ENCODE data around the gene CERS2.

The CERS2 gene

GRCh38 chr1:150974580-150975478 lies at the start of gene CERS2:
Gene CERS2 (minus strand): TSS chr1:150974835. CDS start chr1:150969090, 5,745 bp downstream.
- FAIRE-seq (no peak), DNase-seq (ENCODE audit: low spot score) (peak; percentile 38)

- DNase-seq (ENCODE audit: low spot score) (no peak), FAIRE-seq (no peak)
These were observed 38.9 kb upstream of the CERS2 start for GRCh38 chr1:151013518-151013917.

- no peak for DNase-seq (ENCODE audit: low spot score)
- FAIRE-seq, result no peak
These were observed 38.2 kb upstream of the CERS2 start for GRCh38 chr1:151012684-151013471.

- DNase-seq (ENCODE audit: low spot score) (no peak), FAIRE-seq (no peak)
These were observed 36.7 kb upstream of the CERS2 start for GRCh38 chr1:151011154-151011850.

GRCh38 chr1:151010346-151010726 lies 35.7 kb upstream of the CERS2 start:
- DNase-seq (ENCODE audit: low spot score) (no peak), FAIRE-seq (no peak)

GRCh38 chr1:151009674-151010345 lies 35.2 kb upstream of the CERS2 start:
- no peak for FAIRE-seq
- DNase-seq (ENCODE audit: low spot score), result no peak

- FAIRE-seq, result no peak
- DNase-seq (ENCODE audit: low spot score), result peak; percentile 51
These were observed 34.6 kb upstream of the CERS2 start for GRCh38 chr1:151009206-151009587.

- peak; percentile 91 for DNase-seq (ENCODE audit: low spot score)
- no peak for FAIRE-seq
These were observed 33.9 kb upstream of the CERS2 start, which contains the start of gene PRUNE1 for GRCh38 chr1:151008244-151009205. Gene PRUNE1 (plus strand): TSS chr1:151008449. CDS start chr1:151008633, 184 bp downstream.

GRCh38 chr1:151007853-151008243 lies 33.2 kb upstream of the CERS2 start:
- FAIRE-seq (no peak), DNase-seq (ENCODE audit: low spot score) (no peak)

GRCh38 chr1:151006327-151007052 lies 31.9 kb upstream of the CERS2 start, which contains the start of gene MINDY1:
Gene MINDY1 (minus strand): TSS chr1:151006902. CDS start chr1:151002617, 4,285 bp downstream.
- FAIRE-seq (peak; percentile 24), DNase-seq (ENCODE audit: low spot score) (peak; percentile 78)

- FAIRE-seq (no peak), DNase-seq (ENCODE audit: low spot score) (no peak)
These were observed 31.2 kb upstream of the CERS2 start for GRCh38 chr1:151005729-151006319.

- FAIRE-seq (no peak), DNase-seq (ENCODE audit: low spot score) (no peak)
These were observed 28.5 kb upstream of the CERS2 start for GRCh38 chr1:151003180-151003579.

- no peak for FAIRE-seq
- no peak for DNase-seq (ENCODE audit: low spot score)
These were observed 28.0 kb upstream of the CERS2 start for GRCh38 chr1:151002611-151003010.

GRCh38 chr1:151002051-151002450 lies 27.4 kb upstream of the CERS2 start:
- FAIRE-seq (no peak), DNase-seq (ENCODE audit: low spot score) (no peak)

GRCh38 chr1:151001602-151002001 lies 27.0 kb upstream of the CERS2 start:
- FAIRE-seq (no peak), DNase-seq (ENCODE audit: low spot score) (no peak)

GRCh38 chr1:151000408-151000807 lies 25.8 kb upstream of the CERS2 start:
- no peak for FAIRE-seq
- DNase-seq (ENCODE audit: low spot score), result no peak

GRCh38 chr1:150999926-151000325 lies 25.3 kb upstream of the CERS2 start:
- DNase-seq (ENCODE audit: low spot score), result no peak
- no peak for FAIRE-seq

- FAIRE-seq, result peak; percentile 80
- peak; percentile 91 for DNase-seq (ENCODE audit: low spot score)
These were observed 24.5 kb upstream of the CERS2 start for GRCh38 chr1:150999051-150999674.
